A673 (cell line): Measurements from ENCODE around the gene IL1RAPL1. TPM values are rescaled to one million over a fixed set of nuclear protein-coding genes. Genes with fewer than 3 reads are reported as not detected.
"Not testable (repeated sequence)": the region's sequence is repeated elsewhere in the genome, so short reads cannot be mapped to it uniquely, and the experiment has no call there.

Experiments used
- BruUV-seq: library from RNA; stranded (reverse); fragments of 400-500 nt; replicated peaks from 2 replicates; lab custom pipeline; 2021; lab: Mats Ljungman, UMichigan
- CTCF ChIA-PET: fragments of 300-600 bp; sonication (Branson Sonifier 250); formaldehyde crosslinking; loops from one replicate; lab custom pipeline; 2022; ENCODE audit warnings: antibody characterized with exemption; lab: Charles Lee
- POLR2A ChIA-PET: fragments of 300-600 bp; sonication (Branson Sonifier 250); formaldehyde crosslinking; loops from one replicate; lab custom pipeline; 2022; ENCODE audit warnings: antibody characterized with exemption; ENCODE audit not compliant: low non-redundant PET; lab: Charles Lee
- DNase-seq: peaks from one replicate; pipeline ENCODE4 v3.0.0-alpha.2; 2015; ENCODE audit warnings: low spot score
- H3K27ac ChIP-seq: fragments of 200-600 bp; sonication (generic); 2 replicates; pipeline ENCODE4 v1.5.1; 2016; ENCODE audit warnings: mixed run types, low read depth, mild to moderate bottlenecking, mixed read lengths, antibody characterized with exemption, low read length; ENCODE audit not compliant: poor library complexity, severe bottlenecking
- H3K27me3 ChIP-seq: fragments of 200-600 bp; sonication (generic); replicated peaks from 2 replicates; pipeline ENCODE4 v1.6.1; 2017; ENCODE audit warnings: mixed run types, low read depth, mild to moderate bottlenecking, mixed read lengths, antibody characterized with exemption, low read length; ENCODE audit not compliant: insufficient read depth, poor library complexity
- H3K36me3 ChIP-seq: fragments of 200-600 bp; sonication (generic); 2 replicates; pipeline ENCODE4 v1.6.1; 2016; ENCODE audit warnings: mixed run types, mild to moderate bottlenecking, mixed read lengths, antibody characterized with exemption, low read length; ENCODE audit not compliant: insufficient read depth, poor library complexity, severe bottlenecking
- H3K4me1 ChIP-seq: fragments of 200-600 bp; sonication (generic); 2 replicates; pipeline ENCODE4 v1.6.1; 2017; ENCODE audit warnings: mixed run types, mild to moderate bottlenecking, mixed read lengths, antibody characterized with exemption, low read length; ENCODE audit not compliant: insufficient read depth, poor library complexity, severe bottlenecking
- H3K4me3 ChIP-seq: fragments of 200-600 bp; sonication (generic); 2 replicates; pipeline ENCODE4 v1.5.1; 2016; ENCODE audit warnings: low read depth, mixed run types, mild to moderate bottlenecking, mixed read lengths, low read length; ENCODE audit not compliant: poor library complexity, severe bottlenecking
- H3K9me3 ChIP-seq: fragments of 200-600 bp; sonication (generic); 2 replicates; pipeline ENCODE4 v1.6.1; 2016; ENCODE audit warnings: mixed run types, low read depth, mild to moderate bottlenecking, mixed read lengths, antibody characterized with exemption, low read length; ENCODE audit not compliant: poor library complexity, severe bottlenecking
- EZH2 ChIP-seq: fragments of 200-600 bp; sonication (generic); IDR thresholded peaks from 2 replicates; pipeline ENCODE4 v1.6.1; 2017; ENCODE audit warnings: borderline replicate concordance, low read depth, mild to moderate bottlenecking, mixed read lengths, antibody characterized with exemption, low read length; ENCODE audit not compliant: poor library complexity, severe bottlenecking
- intact Hi-C: fragments of 100-400 bp; cut with micrococcal nuclease; formaldehyde crosslinking; loops from one replicate; pipeline ENCODE4 v1.10.0; 2022; ENCODE audit not compliant: unreplicated experiment
- total RNA-seq: library from RNA; stranded (reverse); gene quantifications from 2 replicates; pipeline ENCODE4 v1.2.3, GENCODE V29; 2021
- TF ChIP-seq, protein P1 (sequence below): fragments of 300-800, 200-600 bp; sonication (generic); conservative IDR thresholded peaks from 2 replicates; pipeline ENCODE4 v1.5.1; 2017; ENCODE audit warnings: low read depth, mild to moderate bottlenecking, antibody characterized with exemption, low read length, moderate library complexity, mixed read lengths

Gene IL1RAPL1
- total RNA-seq, 1 experiment from 2014 or later = 0.21 TPM

DNA sequence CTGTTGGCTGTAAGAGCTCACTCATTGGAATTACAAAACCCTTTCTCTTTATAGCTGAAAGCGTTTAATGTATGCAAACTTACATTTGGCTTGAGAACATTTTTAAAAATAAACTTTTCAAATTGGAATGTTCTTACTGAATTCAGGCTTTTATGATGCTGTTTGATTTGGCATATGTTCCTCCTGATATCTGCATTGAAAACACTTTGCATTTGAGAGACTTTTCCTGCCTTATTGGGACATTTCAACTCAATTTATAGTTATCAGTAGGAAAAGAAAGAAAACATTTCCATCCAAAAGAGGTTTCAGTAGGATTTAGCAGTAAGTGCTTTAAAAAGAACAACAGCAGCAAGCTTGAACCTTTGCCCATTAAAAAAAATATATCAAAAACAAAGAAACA is 520.0 kb downstream of the IL1RAPL1 start:
- ChIA-PET POLR2A (no interaction called here), CTCF (no interaction called here)
- no peak for TF ChIP-seq EZH2
- TF ChIP-seq, protein P1, sequence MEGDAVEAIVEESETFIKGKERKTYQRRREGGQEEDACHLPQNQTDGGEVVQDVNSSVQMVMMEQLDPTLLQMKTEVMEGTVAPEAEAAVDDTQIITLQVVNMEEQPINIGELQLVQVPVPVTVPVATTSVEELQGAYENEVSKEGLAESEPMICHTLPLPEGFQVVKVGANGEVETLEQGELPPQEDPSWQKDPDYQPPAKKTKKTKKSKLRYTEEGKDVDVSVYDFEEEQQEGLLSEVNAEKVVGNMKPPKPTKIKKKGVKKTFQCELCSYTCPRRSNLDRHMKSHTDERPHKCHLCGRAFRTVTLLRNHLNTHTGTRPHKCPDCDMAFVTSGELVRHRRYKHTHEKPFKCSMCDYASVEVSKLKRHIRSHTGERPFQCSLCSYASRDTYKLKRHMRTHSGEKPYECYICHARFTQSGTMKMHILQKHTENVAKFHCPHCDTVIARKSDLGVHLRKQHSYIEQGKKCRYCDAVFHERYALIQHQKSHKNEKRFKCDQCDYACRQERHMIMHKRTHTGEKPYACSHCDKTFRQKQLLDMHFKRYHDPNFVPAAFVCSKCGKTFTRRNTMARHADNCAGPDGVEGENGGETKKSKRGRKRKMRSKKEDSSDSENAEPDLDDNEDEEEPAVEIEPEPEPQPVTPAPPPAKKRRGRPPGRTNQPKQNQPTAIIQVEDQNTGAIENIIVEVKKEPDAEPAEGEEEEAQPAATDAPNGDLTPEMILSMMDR = no peak

GRCh38 chrX:29110041-29110440 is 522.8 kb downstream of the IL1RAPL1 start:
- Histone ChIP-seq H3K36me3 (no peaks in the 10 kb centered on the region), H3K9me3 (no peaks in the 10 kb centered on the region), H3K27ac (no peak overlapping the region), H3K27me3 (no peaks in the 10 kb centered on the region), H3K4me1 (no peaks in the 10 kb centered on the region), H3K4me3 (no peak overlapping the region)
- DNase-seq = no peak
- BruUV-seq = no TSS peak
- intact Hi-C loops = no loop called here
- ChIA-PET CTCF (no interaction called here), POLR2A (no interaction called here)
- TF ChIP-seq EZH2 = no peak
- TF ChIP-seq, protein P1 = no peak

More for the DNA sequence above, 520.0 kb downstream of the IL1RAPL1 start:
- no peak for DNase-seq
- Histone ChIP-seq H3K4me3 (no peak overlapping the region), H3K36me3 (no peaks in the 10 kb centered on the region), H3K27me3 (no peaks in the 10 kb centered on the region), H3K4me1 (no peaks in the 10 kb centered on the region), H3K9me3 (no peaks in the 10 kb centered on the region), H3K27ac (no peak overlapping the region)
- intact Hi-C loops = no loop called here
- no TSS peak for BruUV-seq

DNA sequence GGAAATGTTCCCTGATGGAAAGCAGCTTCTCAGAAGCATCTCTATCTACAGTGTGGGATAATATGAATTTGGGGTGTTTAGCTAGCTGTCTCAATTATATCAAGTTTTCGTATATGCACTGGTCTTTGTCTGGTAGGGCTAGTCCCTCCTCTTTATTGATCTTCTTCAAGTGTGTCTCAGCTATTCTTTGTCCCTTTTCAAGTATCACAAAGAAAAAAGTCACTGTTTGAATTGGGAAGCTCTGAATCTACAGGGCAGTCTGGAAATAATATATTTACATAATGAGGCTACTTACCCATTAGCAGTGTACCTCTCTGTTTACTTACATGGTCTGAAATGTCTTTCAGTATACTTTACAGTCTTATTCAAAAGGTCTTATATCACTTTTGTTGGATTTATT is 526.0 kb downstream of the IL1RAPL1 start:
- intact Hi-C loops = no loop called here
- BruUV-seq = no TSS peak
- H3K9me3 ChIP-seq = no peaks in the 10 kb centered on the region

DNA sequence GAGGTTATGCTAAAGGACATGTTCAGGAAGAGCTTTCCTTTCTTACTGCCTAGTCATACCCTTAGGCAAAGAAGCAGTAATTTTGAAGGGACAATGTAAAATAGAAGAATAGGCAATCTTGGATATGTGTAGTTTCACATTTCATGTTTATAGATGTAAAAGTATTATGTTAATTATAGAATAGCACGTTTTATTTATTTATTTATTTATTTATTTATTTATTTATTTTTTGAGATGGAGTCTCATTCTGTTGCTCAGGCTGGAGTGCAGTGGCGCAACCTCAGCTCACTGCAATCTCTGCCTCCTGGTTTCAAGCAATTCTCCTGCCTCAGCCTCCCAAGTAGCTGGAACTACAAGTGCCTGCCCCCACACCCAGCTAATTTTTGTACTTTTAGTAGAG is 535.6 kb downstream of the IL1RAPL1 start:
- CTCF ChIA-PET = interaction anchor here (0.6 kb wide), 1 partner anchor 16 kb away, joined by 3 read pairs; no protein-coding TSS in a partner anchor
- H3K36me3 ChIP-seq = not testable (repeated sequence)

More for the DNA sequence above, 526.0 kb downstream of the IL1RAPL1 start:
- H3K27ac ChIP-seq = no peak overlapping the region
- ChIA-PET POLR2A (no interaction called here), CTCF (no interaction called here)
- H3K4me3 ChIP-seq = no peak overlapping the region
- no peaks in the 10 kb centered on the region for H3K36me3 ChIP-seq
- H3K4me1 ChIP-seq = no peaks in the 10 kb centered on the region
- DNase-seq = no peak
- no peaks in the 10 kb centered on the region for H3K27me3 ChIP-seq
- TF ChIP-seq, protein P1 = no peak
- TF ChIP-seq EZH2 = no peak

More for the DNA sequence above, 535.6 kb downstream of the IL1RAPL1 start:
- H3K4me1 ChIP-seq, H3K4me3 ChIP-seq, H3K27me3 ChIP-seq, H3K27ac ChIP-seq, intact Hi-C loops, DNase-seq, H3K9me3 ChIP-seq, BruUV-seq, POLR2A ChIA-PET: not testable (repeated sequence)
